Liver (tissue), 9 donors: ENCODE data around the gene ST6GALNAC2. TPM values are rescaled to one million over a fixed set of nuclear protein-coding genes. Genes with fewer than 3 reads are reported as not detected.

Experiments used
- DNase-seq: peaks from one replicate; pipeline ENCODE4 v3.0.0-alpha.2; 2017; ENCODE audit warnings: low spot score
- H3K27ac ChIP-seq, 2 donors: one replicate each; pipeline ENCODE4 v1.7.0; 2013; ENCODE audit warnings: inconsistent platforms in 2 of 2, low read length in 2 of 2, control low read depth in 1 of 2, low read depth in 1 of 2, mild to moderate bottlenecking in 1 of 2
- H3K27me3 ChIP-seq, 4 donors: one replicate each; pipeline versions ENCODE4 v1.6.1 to v1.7.0; 2013; ENCODE audit warnings: low read length in 3 of 4, inconsistent platforms in 1 of 4, mild to moderate bottlenecking in 1 of 4, moderate library complexity in 1 of 4; ENCODE audit not compliant: control insufficient read depth in 4 of 4, insufficient read depth in 4 of 4
- H3K36me3 ChIP-seq, 4 donors: one replicate each; pipeline versions ENCODE4 v1.6.1 to v1.7.0; 2013; ENCODE audit warnings: low read length in 3 of 4, mild to moderate bottlenecking in 3 of 4, low read depth in 1 of 4, moderate library complexity in 1 of 4; ENCODE audit not compliant: control insufficient read depth in 4 of 4, insufficient read depth in 3 of 4
- H3K4me1 ChIP-seq, 4 donors: one replicate each; pipeline versions ENCODE4 v1.6.1 to v1.7.0; 2013; ENCODE audit warnings: low read length in 3 of 4, mild to moderate bottlenecking in 3 of 4, moderate library complexity in 1 of 4; ENCODE audit not compliant: control insufficient read depth in 4 of 4, insufficient read depth in 4 of 4
- H3K4me3 ChIP-seq, 3 donors: one replicate each; pipeline versions ENCODE4 v1.6.1 to v1.7.0; 2013; ENCODE audit warnings: low read length in 3 of 3, control low read depth in 1 of 3, low read depth in 1 of 3, mild to moderate bottlenecking in 1 of 3
- H3K9ac ChIP-seq, 2 donors: one replicate each; pipeline ENCODE4 v1.7.0; 2013; ENCODE audit warnings: low read length in 2 of 2, mild to moderate bottlenecking in 2 of 2, moderate library complexity in 2 of 2, control low read depth in 1 of 2, low read depth in 1 of 2
- H3K9me3 ChIP-seq, 4 donors: one replicate each; pipeline versions ENCODE4 v1.6.1 to v1.7.0; 2013; ENCODE audit warnings: low read length in 3 of 4; ENCODE audit not compliant: control insufficient read depth in 4 of 4
- ATF3 ChIP-seq: IDR thresholded peaks from 2 replicates; pipeline ENCODE4 v1.6.1; 2016; ENCODE audit warnings: antibody characterized with exemption
- CTCF ChIP-seq: fragments of 150-350 bp; IDR thresholded peaks from 2 replicates; pipeline ENCODE4 v1.5.1; 2017; ENCODE audit warnings: improper control_type of control experiment, low read depth, low read length; ENCODE audit not compliant: missing input control
- EGR1 ChIP-seq, 2 donors: IDR thresholded peaks; 2 replicates each; pipeline ENCODE4 v1.6.1; 2016 to 2018; ENCODE audit warnings: antibody characterized with exemption in 2 of 2, low read depth in 2 of 2
- FOXA2 ChIP-seq: IDR thresholded peaks from 2 replicates; pipeline ENCODE4 v1.6.1; 2016; ENCODE audit warnings: antibody characterized with exemption
- GABPA ChIP-seq, 2 donors: IDR thresholded peaks in 1 of 2; conservative IDR thresholded peaks in 1 of 2; 2 replicates each; pipeline ENCODE4 v1.6.1; 2016; ENCODE audit warnings: antibody characterized with exemption in 2 of 2, mild to moderate bottlenecking in 1 of 2, moderate library complexity in 1 of 2
- HNF4A ChIP-seq, 2 donors: conservative IDR thresholded peaks; 2 replicates each; pipeline ENCODE4 v1.6.1; 2016; ENCODE audit warnings: antibody characterized with exemption in 2 of 2, mild to moderate bottlenecking in 2 of 2
- HNF4G ChIP-seq: IDR thresholded peaks from 2 replicates; pipeline ENCODE4 v1.6.1; 2016; ENCODE audit warnings: antibody characterized with exemption
- MAX ChIP-seq: IDR thresholded peaks from 2 replicates; pipeline ENCODE4 v1.6.1; 2016; ENCODE audit warnings: antibody characterized with exemption
- NR2F2 ChIP-seq: IDR thresholded peaks from 2 replicates; pipeline ENCODE4 v1.6.1; 2016; ENCODE audit warnings: antibody characterized with exemption
- RAD21 ChIP-seq, 2 donors: IDR thresholded peaks; 2 replicates each; pipeline ENCODE4 v1.6.1; 2016; ENCODE audit warnings: antibody characterized with exemption in 2 of 2, mild to moderate bottlenecking in 2 of 2
- REST ChIP-seq: IDR thresholded peaks from 2 replicates; pipeline ENCODE4 v1.6.1; 2016; ENCODE audit warnings: antibody characterized with exemption, mild to moderate bottlenecking
- RXRA ChIP-seq, 2 donors: IDR thresholded peaks; 2 replicates each; pipeline ENCODE4 v1.6.1; 2017 to 2018; ENCODE audit warnings: antibody characterized with exemption in 2 of 2, mild to moderate bottlenecking in 1 of 2
- SP1 ChIP-seq: IDR thresholded peaks from 2 replicates; pipeline ENCODE4 v1.6.1; 2018; ENCODE audit warnings: antibody characterized with exemption, mild to moderate bottlenecking
- ZBTB33 ChIP-seq: IDR thresholded peaks from 2 replicates; pipeline ENCODE4 v1.6.1; 2016; ENCODE audit warnings: antibody characterized with exemption
- WGBS: extraction: QIAGEN DNeasy Blood & Tissue Kit; methylation state at CpG from one replicate; pipeline ENCODE4 v1.1.7; 2013; 5-methylcytosine and 5-hydroxymethylcytosine counted together
- polyA plus RNA-seq, 2 donors: library from polyadenylated mRNA; stranded (reverse) in 1 of 2; unstranded in 1 of 2; fragments of 200-250 nt in 1 of 2; fragments of >200 nt in 1 of 2; fragmentation: Nextera tagmentation in 1 of 2; extraction: Ambion mirVana in 1 of 2; gene quantifications; one replicate each; pipeline versions ENCODE4 v1.2.1 to v1.2.3, GENCODE V29; 2013 to 2015
- total RNA-seq, 2 donors: library from RNA; depleted of rRNA; stranded (reverse); fragments of >200 nt; gene quantifications; one replicate each; pipeline ENCODE4 v1.2.3, GENCODE V29; 2014
- donor health status: healthy.
- donor health status: healthy.
- donor health status: healthy.
- donor health status: healthy.
- donor health status: healthy.

The ST6GALNAC2 gene
- total and polyA plus RNA-seq, 4 donors: 0.52 to 2.6 (median 1.1) TPM

- H3K9me3 ChIP-seq: no peaks in the 10 kb centered on the region
- H3K9ac ChIP-seq: no peak overlapping the region
- H3K4me1 ChIP-seq: peaks cover 7 to 13% (median 7%) of the 10 kb centered on the region in 4 donors
- no peaks in the 10 kb centered on the region for H3K36me3 ChIP-seq
- TF ChIP-seq GABPA (IDR thresholded peaks at IDR 0.05 in 1 of 2, conservative IDR thresholded peaks at IDR 0.05 in 1 of 2) (no peak), HNF4A (conservative IDR thresholded peaks at IDR 0.05) (no peak), ZBTB33 (no peak), CTCF (no peak), SP1 (no peak), FOXA2 (no peak), ATF3 (no peak), REST (no peak), RXRA (IDR thresholded peaks at IDR 0.05) (no peak), EGR1 (IDR thresholded peaks at IDR 0.05; ENCODE audit: low read depth in 2 of 2) (no peak), RAD21 (IDR thresholded peaks at IDR 0.05) (no peak), NR2F2 (no peak), MAX (no peak), HNF4G (no peak)
- H3K27me3 ChIP-seq: no peaks in the 10 kb centered on the region
- 86% methylated on average over 3 of the region's 3 CpGs for WGBS
- no peak for DNase-seq
- H3K4me3 ChIP-seq: no peak overlapping the region
- no peak overlapping the region for H3K27ac ChIP-seq
Measured at GRCh38 chr17:76594690-76595089, 9.0 kb upstream of the ST6GALNAC2 start.

- no peak overlapping the region for H3K27ac ChIP-seq
- H3K36me3 ChIP-seq: no peaks in the 10 kb centered on the region
- no peaks in the 10 kb centered on the region for H3K9me3 ChIP-seq
- H3K27me3 ChIP-seq: no peaks in the 10 kb centered on the region
- no peak overlapping the region for H3K9ac ChIP-seq
- peaks cover 7 to 13% (median 7%) of the 10 kb centered on the region in 4 donors for H3K4me1 ChIP-seq
- DNase-seq: no peak
- TF ChIP-seq HNF4A (conservative IDR thresholded peaks at IDR 0.05) (no peak), REST (no peak)
- WGBS: 93% methylated on average over 4 of the region's 4 CpGs
- no peak overlapping the region for H3K4me3 ChIP-seq
Measured at GRCh38 chr17:76593959-76594358, 8.3 kb upstream of the ST6GALNAC2 start.
